HEK293 (cell line): ENCODE data around the gene NDUFS4.

Experiments
- AEBP2 ChIP-seq: fragments of 450-650 bp; formaldehyde crosslinking; IDR thresholded peaks from 2 replicates; pipeline ENCODE4 v1.5.1; 2016; ENCODE audit warnings: missing biosample characterization, missing genetic modification characterization, borderline replicate concordance
- BCL11B ChIP-seq: fragments of 450-650 bp; formaldehyde crosslinking; IDR thresholded peaks from 2 replicates; pipeline ENCODE4 v1.5.1; 2016; ENCODE audit warnings: low read depth, missing biosample characterization, missing genetic modification characterization
- BCL6B ChIP-seq: fragments of 450-650 bp; formaldehyde crosslinking; IDR thresholded peaks from 2 replicates; pipeline ENCODE4 v1.5.1; 2017; ENCODE audit warnings: missing biosample characterization, missing genetic modification characterization
- GLI2 ChIP-seq: fragments of 450-650 bp; formaldehyde crosslinking; IDR thresholded peaks from 2 replicates; pipeline ENCODE4; 2017; ENCODE audit warnings: missing biosample characterization, missing genetic modification characterization, low read depth, borderline replicate concordance
- KLF16 ChIP-seq: fragments of 450-650 bp; formaldehyde crosslinking; IDR thresholded peaks from 2 replicates; pipeline ENCODE4 v1.5.1; 2017; ENCODE audit warnings: missing biosample characterization, missing genetic modification characterization
- KLF17 ChIP-seq: fragments of 450-650 bp; formaldehyde crosslinking; IDR thresholded peaks from 2 replicates; pipeline ENCODE4 v1.5.1; 2016; ENCODE audit warnings: missing biosample characterization, missing genetic modification characterization
- KLF7 ChIP-seq: fragments of 450-650 bp; formaldehyde crosslinking; IDR thresholded peaks from 2 replicates; pipeline ENCODE4 v1.5.1; 2016; ENCODE audit warnings: missing biosample characterization, missing genetic modification characterization, borderline replicate concordance
- MEIS1 ChIP-seq: sonication (generic); formaldehyde crosslinking; IDR thresholded peaks from 2 replicates; pipeline ENCODE4 v1.8.1; 2022; ENCODE audit warnings: missing genetic modification reagents, mild to moderate bottlenecking, borderline replicate concordance
- OVOL3 ChIP-seq: fragments of 450-650 bp; formaldehyde crosslinking; IDR thresholded peaks from 2 replicates; pipeline ENCODE4 v1.5.1; 2016; ENCODE audit warnings: missing biosample characterization, missing genetic modification characterization
- SCRT1 ChIP-seq: fragments of 450-650 bp; formaldehyde crosslinking; IDR thresholded peaks from 2 replicates; pipeline ENCODE4 v1.5.1; 2016; ENCODE audit warnings: missing biosample characterization, missing genetic modification characterization, borderline replicate concordance
- SCRT2 ChIP-seq: fragments of 450-650 bp; formaldehyde crosslinking; IDR thresholded peaks from 2 replicates; pipeline ENCODE4 v1.5.1; 2016; ENCODE audit warnings: missing biosample characterization, missing genetic modification characterization
- TCF7L2 ChIP-seq: IDR thresholded peaks from 2 replicates; pipeline ENCODE4 v1.6.1; 2011; ENCODE audit warnings: low read depth, mild to moderate bottlenecking, inconsistent platforms, low read length, moderate library complexity, borderline replicate concordance
- TRIM28 ChIP-seq: IDR thresholded peaks from 2 replicates; pipeline ENCODE4 v1.6.1; 2011; ENCODE audit warnings: low read length, control low read depth, borderline replicate concordance
- WT1 ChIP-seq: fragments of 450-650 bp; formaldehyde crosslinking; IDR thresholded peaks from 2 replicates; pipeline ENCODE4 v1.5.1; 2016; ENCODE audit warnings: missing biosample characterization, missing genetic modification characterization
- ZFP69B ChIP-seq: fragments of 450-650 bp; formaldehyde crosslinking; IDR thresholded peaks from 2 replicates; pipeline ENCODE4 v1.5.1; 2016; ENCODE audit warnings: missing biosample characterization, missing genetic modification characterization
- ZNF175 ChIP-seq: fragments of 450-650 bp; formaldehyde crosslinking; IDR thresholded peaks from 2 replicates; pipeline ENCODE4 v1.5.1; 2016; ENCODE audit warnings: missing biosample characterization, missing genetic modification characterization
- ZNF211 ChIP-seq: fragments of 450-650 bp; formaldehyde crosslinking; IDR thresholded peaks from 2 replicates; pipeline ENCODE4 v1.5.1; 2016; ENCODE audit warnings: low read depth, missing biosample characterization, missing genetic modification characterization
- ZNF221 ChIP-seq: fragments of 450-650 bp; formaldehyde crosslinking; IDR thresholded peaks from 2 replicates; pipeline ENCODE4 v1.5.1; 2017; ENCODE audit warnings: missing biosample characterization, missing genetic modification characterization, borderline replicate concordance
- ZNF280C ChIP-seq: fragments of 450-650 bp; formaldehyde crosslinking; IDR thresholded peaks from 2 replicates; pipeline ENCODE4 v1.5.1; 2016; ENCODE audit warnings: missing biosample characterization, missing genetic modification characterization
- ZNF335 ChIP-seq: fragments of 450-650 bp; formaldehyde crosslinking; conservative IDR thresholded peaks from 2 replicates; pipeline ENCODE4 v1.5.1; 2016; ENCODE audit warnings: missing biosample characterization, missing genetic modification characterization
- ZNF501 ChIP-seq: fragments of 450-650 bp; formaldehyde crosslinking; IDR thresholded peaks from 2 replicates; pipeline ENCODE4 v1.5.1; 2016; ENCODE audit warnings: missing biosample characterization, missing genetic modification characterization
- ZNF518A ChIP-seq: fragments of 450-650 bp; formaldehyde crosslinking; conservative IDR thresholded peaks from 2 replicates; pipeline ENCODE4 v1.5.1; 2016; ENCODE audit warnings: low read depth, missing biosample characterization, missing genetic modification characterization
- ZNF561 ChIP-seq: fragments of 450-650 bp; IDR thresholded peaks from 2 replicates; pipeline ENCODE4 v1.5.1; 2018; ENCODE audit warnings: missing biosample characterization, missing genetic modification characterization, borderline replicate concordance
- ZNF580 ChIP-seq: fragments of 450-650 bp; formaldehyde crosslinking; IDR thresholded peaks from 2 replicates; pipeline ENCODE4 v1.5.1; 2016; ENCODE audit warnings: missing biosample characterization, missing genetic modification characterization
- ZNF600 ChIP-seq: fragments of 450-650 bp; formaldehyde crosslinking; IDR thresholded peaks from 2 replicates; pipeline ENCODE4 v1.5.1; 2016; ENCODE audit warnings: missing biosample characterization, missing genetic modification characterization
- ZNF76 ChIP-seq: fragments of 450-650 bp; formaldehyde crosslinking; IDR thresholded peaks from 2 replicates; pipeline ENCODE4; 2016; ENCODE audit warnings: low read depth, missing biosample characterization, missing genetic modification characterization, borderline replicate concordance
- ZNF777 ChIP-seq: fragments of 450-650 bp; formaldehyde crosslinking; IDR thresholded peaks from 2 replicates; pipeline ENCODE4 v1.5.1; 2017; ENCODE audit warnings: missing biosample characterization, missing genetic modification characterization, borderline replicate concordance
- ZSCAN30 ChIP-seq: fragments of 450-650 bp; IDR thresholded peaks from 2 replicates; pipeline ENCODE4 v1.5.1; 2018; ENCODE audit warnings: missing biosample characterization, mild to moderate bottlenecking, missing genetic modification characterization, moderate library complexity

The NDUFS4 gene

GRCh38 chr5:53560506-53561191 lies at the start of gene NDUFS4 (continued):
- TF ChIP-seq MEIS1 (no peak), KLF7 (tag by site-specific recombination) (peak; percentile 93), KLF17 (tag by site-specific recombination) (peak; percentile 63; the same call in 1 of the 2 replicates), ZNF600 (peak; percentile 33; the same call in 1 of the 2 replicates), ZNF501 (tag by site-specific recombination) (peak; percentile 83; the same call in 1 of the 2 replicates), BCL11B (tag by site-specific recombination) (0 out of 2 replicates have a peak, but pooled peaks have one; percentile 23), WT1 (0 out of 2 replicates have a peak, but pooled peaks have one; percentile 18), ZFP69B (tag by site-specific recombination) (peak; percentile 55; the same call in 1 of the 2 replicates), ZNF335 (tag by site-specific recombination) (peak; percentile 95), KLF16 (no peak), BCL6B (tag by site-specific recombination) (no peak), ZNF211 (tag by site-specific recombination) (no peak), ZNF561 (tag by site-specific recombination) (peak; percentile 40), ZNF777 (tag by site-specific recombination) (no peak), ZNF580 (tag by site-specific recombination) (0 out of 2 replicates have a peak, but pooled peaks have one; percentile 45), SCRT1 (peak; percentile 69; the same call in 1 of the 2 replicates), TRIM28 (peak; percentile 30; the same call in 1 of the 2 replicates), ZNF221 (tag by site-specific recombination) (no peak), ZSCAN30 (tag by site-specific recombination) (peak; percentile 32; the same call in 1 of the 2 replicates), ZNF518A (tag by site-specific recombination) (peak; percentile 55), OVOL3 (tag by site-specific recombination) (0 out of 2 replicates have a peak, but pooled peaks have one; percentile 44), TCF7L2 (no peak), AEBP2 (tag by site-specific recombination) (no peak), ZNF76 (tag by site-specific recombination) (peak; percentile 49; the same call in 1 of the 2 replicates), GLI2 (no peak), ZNF175 (no peak), ZNF280C (tag by site-specific recombination) (no peak), SCRT2 (tag by site-specific recombination) (peak; percentile 84)
